A549 (cell line): ENCODE measurements around the gene SYT13.

ENCODE experiments used
- CTCF ChIP-seq: fragments of >200 bp; sonication (Bioruptor Twin); formaldehyde crosslinking; IDR thresholded peaks from 3 replicates; pipeline ENCODE4 v1.5.1; 2016
- FOSB ChIP-seq: fragments of 250-450 bp; sonication (Bioruptor Pico); IDR thresholded peaks from 2 replicates; pipeline ENCODE4 v1.5.0; 2020; ENCODE audit warnings: mild to moderate bottlenecking, moderate library complexity
- FOXS1 ChIP-seq: fragments of 250-450 bp; sonication (Bioruptor Pico); IDR thresholded peaks from 2 replicates; pipeline ENCODE4 v1.5.0; 2020; ENCODE audit warnings: mild to moderate bottlenecking, moderate library complexity
- JUN ChIP-seq, 2 experiments: fragments of >200 bp; sonication (Bioruptor Twin); formaldehyde crosslinking; IDR thresholded peaks; 2 replicates in 1 of 2; 3 replicates in 1 of 2; pipeline ENCODE4 v1.6.1; 2016 to 2017
- KDM1A ChIP-seq: fragments of 200-600 bp; sonication (generic); IDR thresholded peaks from 2 replicates; pipeline ENCODE4 v1.6.1; 2016; ENCODE audit warnings: low read depth, mild to moderate bottlenecking
- MAX ChIP-seq: IDR thresholded peaks from 2 replicates; pipeline ENCODE4 v1.6.1; 2012
- NPAS2 ChIP-seq: fragments of 250-450 bp; sonication (Bioruptor Pico); IDR thresholded peaks from 2 replicates; pipeline ENCODE4 v1.8.0; 2022; ENCODE audit warnings: mild to moderate bottlenecking, moderate library complexity, borderline replicate concordance
- NR3C1 ChIP-seq: fragments of >200 bp; sonication (Bioruptor Twin); formaldehyde crosslinking; IDR thresholded peaks from 3 replicates; pipeline ENCODE4 v1.6.1; 2017
- POLR2A ChIP-seq: IDR thresholded peaks from 2 replicates; pipeline ENCODE4 v1.6.1; 2012; ENCODE audit warnings: mild to moderate bottlenecking, low read length

- TF ChIP-seq MAX (no peak; the same call in 1 of the 2 replicates), POLR2A (no peak), CTCF (no peak), FOSB (CRISPR knock-in tag) (no peak), NR3C1 (no peak), JUN (IDR thresholded peaks at IDR 0.05) (no peak), FOXS1 (CRISPR knock-in tag) (no peak), KDM1A (no peak), NPAS2 (CRISPR knock-in tag) (no peak)
These were observed 18.4 kb downstream of the SYT13 start for GRCh38 chr11:45267652-45268299.
